Caco-2 (cell line): ENCODE measurements around the gene PPFIBP1. TPM values are rescaled to one million over a fixed set of nuclear protein-coding genes. Genes with fewer than 3 reads are reported as not detected.

Experiments
- BruUV-seq: library from RNA; stranded (reverse); fragments of 400-500 nt; replicated peaks from 2 replicates; lab custom pipeline; 2021; lab: Mats Ljungman, UMichigan
- CTCF ChIA-PET: fragments of 300-600 bp; sonication (Branson Sonifier 250); formaldehyde crosslinking; loops from one replicate; lab custom pipeline; 2022; ENCODE audit warnings: antibody characterized with exemption; lab: Charles Lee
- POLR2A ChIA-PET: fragments of 300-600 bp; sonication (Branson Sonifier 250); formaldehyde crosslinking; loops from one replicate; lab custom pipeline; 2022; ENCODE audit warnings: antibody characterized with exemption; lab: Charles Lee
- DNase-seq, 2 experiments: peaks; one replicate each; pipeline versions ENCODE4 v3.0.0 to v3.0.0-alpha.2; 2020 to 2022
- H3K27me3 ChIP-seq: replicated peaks from 2 replicates; pipeline ENCODE4 v1.6.0; 2011; ENCODE audit warnings: low read length; ENCODE audit not compliant: control insufficient read depth, insufficient read depth
- H3K36me3 ChIP-seq: 2 replicates; pipeline ENCODE4 v1.5.1; 2011; ENCODE audit warnings: low read length; ENCODE audit not compliant: control insufficient read depth, insufficient read depth
- H3K4me1 ChIP-seq: fragments of 250-450 bp; sonication (Bioruptor Pico); 2 replicates; pipeline ENCODE4 v1.5.1; 2020; ENCODE audit warnings: mild to moderate bottlenecking
- H3K4me3 ChIP-seq: 2 replicates; pipeline ENCODE4 v1.5.1; 2011; ENCODE audit warnings: low read depth, mild to moderate bottlenecking, control low read depth, low read length
- H3K9me3 ChIP-seq: fragments of 250-450 bp; sonication (Bioruptor Pico); 2 replicates; pipeline ENCODE4 v1.5.1; 2020; ENCODE audit warnings: mild to moderate bottlenecking, moderate library complexity
- H3K27ac Mint-ChIP-seq: one replicate; pipeline ENCODE4 v1.8.0; 2022; ENCODE audit warnings: mixed read lengths; ENCODE audit not compliant: unreplicated experiment
- H3K27me3 Mint-ChIP-seq: one replicate; pipeline ENCODE4 v1.8.0; 2022; ENCODE audit warnings: mixed read lengths; ENCODE audit not compliant: insufficient read depth, unreplicated experiment
- H3K36me3 Mint-ChIP-seq: one replicate; pipeline ENCODE4 v1.8.0; 2022; ENCODE audit warnings: mild to moderate bottlenecking, mixed read lengths; ENCODE audit not compliant: insufficient read depth, unreplicated experiment
- H3K4me1 Mint-ChIP-seq: one replicate; pipeline ENCODE4 v1.8.0; 2022; ENCODE audit warnings: low read depth, mixed read lengths; ENCODE audit not compliant: unreplicated experiment
- H3K4me3 Mint-ChIP-seq: one replicate; pipeline ENCODE4 v1.8.0; 2022; ENCODE audit warnings: mild to moderate bottlenecking, moderate library complexity, mixed read lengths; ENCODE audit not compliant: unreplicated experiment
- H3K9me3 Mint-ChIP-seq: one replicate; pipeline ENCODE4 v1.8.0; 2022; ENCODE audit warnings: mixed read lengths; ENCODE audit not compliant: unreplicated experiment
- intact Hi-C: fragments of 100-400 bp; cut with micrococcal nuclease; formaldehyde crosslinking; loops from one replicate; pipeline ENCODE4 v1.10.0; 2022; ENCODE audit not compliant: unreplicated experiment
- total RNA-seq: library from RNA; stranded (reverse); gene quantifications from 2 replicates; pipeline ENCODE4 v1.2.3, GENCODE V29; 2022
- TF ChIP-seq, protein P1 (sequence below), 2 experiments: fragments of 200-600 bp in 1 of 2; IDR thresholded peaks; 1 replicate in 1 of 2; 2 replicates in 1 of 2; pipeline versions ENCODE4 v1.5.1 to v1.8.0; 2011 to 2022; ENCODE audit warnings: antibody characterized with exemption in 1 of 2, control low read depth in 1 of 2, inconsistent platforms in 1 of 2, low read depth in 1 of 2, low read length in 1 of 2, mild to moderate bottlenecking in 1 of 2, moderate library complexity in 1 of 2; ENCODE audit not compliant: insufficient read depth in 1 of 2, severe bottlenecking in 1 of 2, unreplicated experiment in 1 of 2

Gene PPFIBP1
- total RNA-seq, 1 experiment from 2014 or later = 109 TPM

DNA sequence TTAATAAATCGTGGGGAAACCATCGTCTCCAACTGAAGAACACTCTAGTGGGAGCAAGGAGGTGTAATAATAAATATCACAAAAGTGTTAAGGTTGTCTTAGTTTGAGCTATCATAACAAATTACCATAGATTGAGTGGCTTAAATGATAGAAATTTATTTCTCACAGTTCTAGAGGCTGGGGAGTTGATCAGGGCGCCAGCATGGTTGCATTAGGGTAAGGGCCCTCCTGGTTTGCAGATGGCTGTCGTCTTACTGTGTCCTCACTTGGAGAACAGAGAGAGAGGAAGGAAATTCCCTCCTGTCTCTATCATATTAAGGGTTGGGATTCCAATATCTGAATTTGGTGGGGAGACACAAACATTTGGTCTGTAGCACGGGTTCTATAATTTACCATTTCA, 219.6 kb downstream of the PPFIBP1 start:
- H3K27me3 Mint-ChIP-seq = no peaks in the 10 kb centered on the region
- TF ChIP-seq, protein P1, sequence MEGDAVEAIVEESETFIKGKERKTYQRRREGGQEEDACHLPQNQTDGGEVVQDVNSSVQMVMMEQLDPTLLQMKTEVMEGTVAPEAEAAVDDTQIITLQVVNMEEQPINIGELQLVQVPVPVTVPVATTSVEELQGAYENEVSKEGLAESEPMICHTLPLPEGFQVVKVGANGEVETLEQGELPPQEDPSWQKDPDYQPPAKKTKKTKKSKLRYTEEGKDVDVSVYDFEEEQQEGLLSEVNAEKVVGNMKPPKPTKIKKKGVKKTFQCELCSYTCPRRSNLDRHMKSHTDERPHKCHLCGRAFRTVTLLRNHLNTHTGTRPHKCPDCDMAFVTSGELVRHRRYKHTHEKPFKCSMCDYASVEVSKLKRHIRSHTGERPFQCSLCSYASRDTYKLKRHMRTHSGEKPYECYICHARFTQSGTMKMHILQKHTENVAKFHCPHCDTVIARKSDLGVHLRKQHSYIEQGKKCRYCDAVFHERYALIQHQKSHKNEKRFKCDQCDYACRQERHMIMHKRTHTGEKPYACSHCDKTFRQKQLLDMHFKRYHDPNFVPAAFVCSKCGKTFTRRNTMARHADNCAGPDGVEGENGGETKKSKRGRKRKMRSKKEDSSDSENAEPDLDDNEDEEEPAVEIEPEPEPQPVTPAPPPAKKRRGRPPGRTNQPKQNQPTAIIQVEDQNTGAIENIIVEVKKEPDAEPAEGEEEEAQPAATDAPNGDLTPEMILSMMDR (IDR thresholded peaks at IDR 0.05; ENCODE audit: insufficient read depth in 1 of 2, low read depth in 1 of 2, low read length in 1 of 2, severe bottlenecking in 1 of 2, unreplicated experiment in 1 of 2) = no peak
- H3K36me3 ChIP-seq = peaks cover 4% of the 10 kb centered on the region

More for the DNA sequence above, 219.6 kb downstream of the PPFIBP1 start:
- Histone ChIP-seq H3K4me3 (no peak overlapping the region), H3K27me3 (no peaks in the 10 kb centered on the region), H3K4me1 (no peaks in the 10 kb centered on the region), H3K9me3 (no peaks in the 10 kb centered on the region)
- ChIA-PET POLR2A (no interaction called here), CTCF (no interaction called here)
- Mint-ChIP-seq H3K4me1 (no peaks in the 10 kb centered on the region), H3K36me3 (peaks cover 36% of the 10 kb centered on the region), H3K27ac (no peak overlapping the region), H3K4me3 (no peak overlapping the region), H3K9me3 (no peaks in the 10 kb centered on the region)
- no TSS peak for BruUV-seq
- DNase-seq = no peak
- intact Hi-C loops = no loop called here

Other genes with a start within 250 kb of the PPFIBP1 start
- gene BMAL2, start 191.4 kb upstream of the PPFIBP1 start, total RNA-seq = 35.4 and 36.0 TPM in 2 replicates
- gene SMCO2, start 77.5 kb upstream of the PPFIBP1 start, total RNA-seq = 0.93 and 1.2 TPM in 2 replicates
- 1.8 and 2.3 TPM in 2 replicates for gene REP15, start 172.2 kb downstream of the PPFIBP1 start, total RNA-seq
- 135 TPM in 2 replicates for gene MRPS35, start 186.6 kb downstream of the PPFIBP1 start, total RNA-seq